ENCODE measurements around the gene MRPL12. TPM values are rescaled to one million over a fixed set of nuclear protein-coding genes. Genes with fewer than 3 reads are reported as not detected.

MRPL12 gene
- total and polyA plus RNA-seq, 4 donors = 9.1 to 121 (median 59.3) TPM

DNA sequence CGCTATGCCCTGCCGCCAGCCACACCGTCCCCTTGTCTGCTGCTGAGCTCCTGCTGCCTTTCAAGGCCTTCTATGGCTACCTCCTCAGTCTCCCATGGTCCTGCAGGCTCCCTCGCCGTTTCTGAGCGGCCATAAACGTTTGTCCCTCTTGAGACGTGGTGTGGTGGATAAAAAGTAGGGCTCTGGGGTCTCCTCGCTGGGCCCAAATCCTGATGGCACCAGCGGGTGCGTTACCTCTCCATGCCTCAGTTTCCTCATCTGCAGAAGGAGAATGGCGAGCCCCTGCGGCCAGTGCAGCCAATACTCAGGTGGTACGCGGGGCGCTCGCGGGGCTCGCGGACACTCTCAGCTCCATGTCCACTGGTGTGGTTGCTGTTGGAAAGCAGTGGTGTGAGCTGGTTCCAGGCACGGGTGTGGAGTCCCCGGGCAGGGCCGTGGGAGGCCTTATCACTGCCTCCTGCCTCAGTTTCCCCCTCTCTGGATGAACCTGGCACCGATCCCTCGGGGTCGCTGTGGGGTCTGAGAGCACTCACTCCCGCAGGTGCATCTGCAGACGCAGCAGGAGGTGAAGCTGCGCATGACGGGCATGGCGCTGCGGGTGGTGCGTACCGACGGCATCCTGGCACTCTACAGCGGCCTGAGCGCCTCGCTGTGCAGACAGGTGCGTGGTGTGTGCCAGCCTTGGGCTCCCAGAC lies 11.4 kb downstream of the MRPL12 start:
- no peak for TF ChIP-seq TAF1 (conservative IDR thresholded peaks at IDR 0.05)
- no peak for TF ChIP-seq RXRA (IDR thresholded peaks at IDR 0.05)
- no peak for TF ChIP-seq SP1 (IDR thresholded peaks at IDR 0.05)
- TF ChIP-seq FOXA2 (IDR thresholded peaks at IDR 0.05) = no peak
- TF ChIP-seq, protein P1, sequence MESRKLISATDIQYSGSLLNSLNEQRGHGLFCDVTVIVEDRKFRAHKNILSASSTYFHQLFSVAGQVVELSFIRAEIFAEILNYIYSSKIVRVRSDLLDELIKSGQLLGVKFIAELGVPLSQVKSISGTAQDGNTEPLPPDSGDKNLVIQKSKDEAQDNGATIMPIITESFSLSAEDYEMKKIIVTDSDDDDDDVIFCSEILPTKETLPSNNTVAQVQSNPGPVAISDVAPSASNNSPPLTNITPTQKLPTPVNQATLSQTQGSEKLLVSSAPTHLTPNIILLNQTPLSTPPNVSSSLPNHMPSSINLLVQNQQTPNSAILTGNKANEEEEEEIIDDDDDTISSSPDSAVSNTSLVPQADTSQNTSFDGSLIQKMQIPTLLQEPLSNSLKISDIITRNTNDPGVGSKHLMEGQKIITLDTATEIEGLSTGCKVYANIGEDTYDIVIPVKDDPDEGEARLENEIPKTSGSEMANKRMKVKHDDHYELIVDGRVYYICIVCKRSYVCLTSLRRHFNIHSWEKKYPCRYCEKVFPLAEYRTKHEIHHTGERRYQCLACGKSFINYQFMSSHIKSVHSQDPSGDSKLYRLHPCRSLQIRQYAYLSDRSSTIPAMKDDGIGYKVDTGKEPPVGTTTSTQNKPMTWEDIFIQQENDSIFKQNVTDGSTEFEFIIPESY (IDR thresholded peaks at IDR 0.05) = no peak
- no peak for TF ChIP-seq JUND (IDR thresholded peaks at IDR 0.05)
- no peak for TF ChIP-seq HNF4G (IDR thresholded peaks at IDR 0.05)
- no peak for TF ChIP-seq HNF4A (conservative IDR thresholded peaks at IDR 0.05)
- no peak for TF ChIP-seq YY1 (IDR thresholded peaks at IDR 0.05)
- TF ChIP-seq, protein P2, sequence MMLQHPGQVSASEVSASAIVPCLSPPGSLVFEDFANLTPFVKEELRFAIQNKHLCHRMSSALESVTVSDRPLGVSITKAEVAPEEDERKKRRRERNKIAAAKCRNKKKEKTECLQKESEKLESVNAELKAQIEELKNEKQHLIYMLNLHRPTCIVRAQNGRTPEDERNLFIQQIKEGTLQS (IDR thresholded peaks at IDR 0.05) = no peak
- no peak for TF ChIP-seq GABPA (IDR thresholded peaks at IDR 0.05 in 1 of 2, conservative IDR thresholded peaks at IDR 0.05 in 1 of 2)
- TF ChIP-seq, protein P3, sequence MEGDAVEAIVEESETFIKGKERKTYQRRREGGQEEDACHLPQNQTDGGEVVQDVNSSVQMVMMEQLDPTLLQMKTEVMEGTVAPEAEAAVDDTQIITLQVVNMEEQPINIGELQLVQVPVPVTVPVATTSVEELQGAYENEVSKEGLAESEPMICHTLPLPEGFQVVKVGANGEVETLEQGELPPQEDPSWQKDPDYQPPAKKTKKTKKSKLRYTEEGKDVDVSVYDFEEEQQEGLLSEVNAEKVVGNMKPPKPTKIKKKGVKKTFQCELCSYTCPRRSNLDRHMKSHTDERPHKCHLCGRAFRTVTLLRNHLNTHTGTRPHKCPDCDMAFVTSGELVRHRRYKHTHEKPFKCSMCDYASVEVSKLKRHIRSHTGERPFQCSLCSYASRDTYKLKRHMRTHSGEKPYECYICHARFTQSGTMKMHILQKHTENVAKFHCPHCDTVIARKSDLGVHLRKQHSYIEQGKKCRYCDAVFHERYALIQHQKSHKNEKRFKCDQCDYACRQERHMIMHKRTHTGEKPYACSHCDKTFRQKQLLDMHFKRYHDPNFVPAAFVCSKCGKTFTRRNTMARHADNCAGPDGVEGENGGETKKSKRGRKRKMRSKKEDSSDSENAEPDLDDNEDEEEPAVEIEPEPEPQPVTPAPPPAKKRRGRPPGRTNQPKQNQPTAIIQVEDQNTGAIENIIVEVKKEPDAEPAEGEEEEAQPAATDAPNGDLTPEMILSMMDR (IDR thresholded peaks at IDR 0.05; ENCODE audit: low read depth, low read length, missing input control) = no peak
- no peak for TF ChIP-seq RAD21 (IDR thresholded peaks at IDR 0.05)
- no peak for TF ChIP-seq FOXA1 (IDR thresholded peaks at IDR 0.05)
- TF ChIP-seq, protein P4, sequence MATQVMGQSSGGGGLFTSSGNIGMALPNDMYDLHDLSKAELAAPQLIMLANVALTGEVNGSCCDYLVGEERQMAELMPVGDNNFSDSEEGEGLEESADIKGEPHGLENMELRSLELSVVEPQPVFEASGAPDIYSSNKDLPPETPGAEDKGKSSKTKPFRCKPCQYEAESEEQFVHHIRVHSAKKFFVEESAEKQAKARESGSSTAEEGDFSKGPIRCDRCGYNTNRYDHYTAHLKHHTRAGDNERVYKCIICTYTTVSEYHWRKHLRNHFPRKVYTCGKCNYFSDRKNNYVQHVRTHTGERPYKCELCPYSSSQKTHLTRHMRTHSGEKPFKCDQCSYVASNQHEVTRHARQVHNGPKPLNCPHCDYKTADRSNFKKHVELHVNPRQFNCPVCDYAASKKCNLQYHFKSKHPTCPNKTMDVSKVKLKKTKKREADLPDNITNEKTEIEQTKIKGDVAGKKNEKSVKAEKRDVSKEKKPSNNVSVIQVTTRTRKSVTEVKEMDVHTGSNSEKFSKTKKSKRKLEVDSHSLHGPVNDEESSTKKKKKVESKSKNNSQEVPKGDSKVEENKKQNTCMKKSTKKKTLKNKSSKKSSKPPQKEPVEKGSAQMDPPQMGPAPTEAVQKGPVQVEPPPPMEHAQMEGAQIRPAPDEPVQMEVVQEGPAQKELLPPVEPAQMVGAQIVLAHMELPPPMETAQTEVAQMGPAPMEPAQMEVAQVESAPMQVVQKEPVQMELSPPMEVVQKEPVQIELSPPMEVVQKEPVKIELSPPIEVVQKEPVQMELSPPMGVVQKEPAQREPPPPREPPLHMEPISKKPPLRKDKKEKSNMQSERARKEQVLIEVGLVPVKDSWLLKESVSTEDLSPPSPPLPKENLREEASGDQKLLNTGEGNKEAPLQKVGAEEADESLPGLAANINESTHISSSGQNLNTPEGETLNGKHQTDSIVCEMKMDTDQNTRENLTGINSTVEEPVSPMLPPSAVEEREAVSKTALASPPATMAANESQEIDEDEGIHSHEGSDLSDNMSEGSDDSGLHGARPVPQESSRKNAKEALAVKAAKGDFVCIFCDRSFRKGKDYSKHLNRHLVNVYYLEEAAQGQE (IDR thresholded peaks at IDR 0.05) = no peak
- no peak for TF ChIP-seq NR2F2 (IDR thresholded peaks at IDR 0.05)
- TF ChIP-seq, protein P5, sequence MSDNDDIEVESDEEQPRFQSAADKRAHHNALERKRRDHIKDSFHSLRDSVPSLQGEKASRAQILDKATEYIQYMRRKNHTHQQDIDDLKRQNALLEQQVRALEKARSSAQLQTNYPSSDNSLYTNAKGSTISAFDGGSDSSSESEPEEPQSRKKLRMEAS (IDR thresholded peaks at IDR 0.05) = no peak
- TF ChIP-seq EGR1 (IDR thresholded peaks at IDR 0.05; ENCODE audit: low read depth in 2 of 2) = no peak
- peak overlapping the region; percentile 72 to 79 for H3K27ac ChIP-seq (ENCODE audit: low read depth in 1 of 2, low read length in 2 of 2)
- H3K36me3 ChIP-seq (ENCODE audit: control insufficient read depth in 4 of 4, insufficient read depth in 3 of 4, low read depth in 1 of 4, low read length in 3 of 4) = peaks cover 0 to 7% (median 4%) of the 10 kb centered on the region in 4 donors
- H3K27me3 ChIP-seq (ENCODE audit: control insufficient read depth in 4 of 4, insufficient read depth in 4 of 4, low read length in 3 of 4) = no peaks in the 10 kb centered on the region
- H3K4me1 ChIP-seq (ENCODE audit: control insufficient read depth in 4 of 4, insufficient read depth in 4 of 4, low read length in 3 of 4) = peaks cover 18 to 58% (median 41%) of the 10 kb centered on the region in 4 donors
- DNase-seq (ENCODE audit: low spot score) = no peak
- H3K4me3 ChIP-seq (ENCODE audit: low read depth in 1 of 3, low read length in 3 of 3) = peak overlapping the region; percentile 18 to 85 (median 73)
- no peaks in the 10 kb centered on the region for H3K9me3 ChIP-seq (ENCODE audit: control insufficient read depth in 4 of 4, low read length in 3 of 4)
- peak overlapping the region in 1 of 2 donors; percentile 41 for H3K9ac ChIP-seq (ENCODE audit: low read depth in 1 of 2, low read length in 2 of 2)
- WGBS = 80% methylated on average over 39 of the region's 39 CpGs

All from liver (tissue), 9 donors.